Uterus (tissue), 2 donors: Measurements from ENCODE around the gene NAGLU.

ENCODE experiments used
- POLR2A ChIP-seq, 2 donors: fragments of 450-650 bp; IDR thresholded peaks; one replicate each; pipeline ENCODE4 v1.6.1; 2016; ENCODE audit warnings: antibody characterized with exemption in 2 of 2, mild to moderate bottlenecking in 1 of 2, moderate library complexity in 1 of 2
- TF ChIP-seq, protein P1 (sequence below), 4 experiments: fragments of 200-600 bp in 2 of 4; fragments of 450-650 bp in 2 of 4; sonication (generic) in 2 of 4; IDR thresholded peaks; one replicate each; pipeline ENCODE4 v1.5.1; 2016 to 2019; ENCODE audit warnings: antibody characterized with exemption in 4 of 4, mild to moderate bottlenecking in 2 of 4, moderate library complexity in 1 of 4

DNA sequence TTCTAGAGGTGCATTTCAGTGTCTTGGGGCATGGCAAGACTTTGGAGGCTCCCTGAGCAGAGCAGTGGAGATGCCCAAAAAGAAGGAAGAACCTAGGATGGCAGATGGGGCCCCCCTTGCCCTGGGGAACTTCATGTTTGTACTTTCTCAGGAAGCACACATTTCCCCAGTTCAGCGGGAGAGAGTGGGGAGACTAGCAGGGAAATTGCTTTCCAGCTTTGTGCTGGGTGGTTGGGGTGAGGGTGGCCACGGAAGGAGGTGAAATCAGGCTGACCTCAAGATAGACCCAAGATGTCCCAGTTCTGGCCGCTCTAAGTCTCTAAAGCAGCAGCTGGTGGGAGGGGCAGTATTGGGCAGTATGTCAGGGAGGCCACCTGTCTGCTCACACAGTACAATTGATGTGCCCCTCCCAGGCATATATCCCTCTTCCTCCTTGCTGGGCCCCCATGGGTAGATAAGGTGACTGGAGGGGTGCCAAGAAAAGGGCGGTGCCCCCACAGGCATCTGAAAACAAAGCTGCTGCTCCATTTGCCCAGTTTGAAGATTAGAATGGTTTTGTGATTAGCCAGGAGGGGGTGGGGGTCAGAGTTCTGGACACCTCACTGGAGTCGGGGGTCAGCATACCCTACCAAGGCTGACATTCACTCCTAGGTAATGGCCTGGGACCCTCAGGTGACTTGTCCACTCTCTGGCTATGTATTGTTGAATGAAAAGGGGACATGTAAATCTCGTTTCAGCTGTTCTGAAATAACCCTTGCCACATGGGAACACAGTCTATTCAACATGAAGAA lies 17.1 kb upstream of the NAGLU start:
- TF ChIP-seq, protein P1, sequence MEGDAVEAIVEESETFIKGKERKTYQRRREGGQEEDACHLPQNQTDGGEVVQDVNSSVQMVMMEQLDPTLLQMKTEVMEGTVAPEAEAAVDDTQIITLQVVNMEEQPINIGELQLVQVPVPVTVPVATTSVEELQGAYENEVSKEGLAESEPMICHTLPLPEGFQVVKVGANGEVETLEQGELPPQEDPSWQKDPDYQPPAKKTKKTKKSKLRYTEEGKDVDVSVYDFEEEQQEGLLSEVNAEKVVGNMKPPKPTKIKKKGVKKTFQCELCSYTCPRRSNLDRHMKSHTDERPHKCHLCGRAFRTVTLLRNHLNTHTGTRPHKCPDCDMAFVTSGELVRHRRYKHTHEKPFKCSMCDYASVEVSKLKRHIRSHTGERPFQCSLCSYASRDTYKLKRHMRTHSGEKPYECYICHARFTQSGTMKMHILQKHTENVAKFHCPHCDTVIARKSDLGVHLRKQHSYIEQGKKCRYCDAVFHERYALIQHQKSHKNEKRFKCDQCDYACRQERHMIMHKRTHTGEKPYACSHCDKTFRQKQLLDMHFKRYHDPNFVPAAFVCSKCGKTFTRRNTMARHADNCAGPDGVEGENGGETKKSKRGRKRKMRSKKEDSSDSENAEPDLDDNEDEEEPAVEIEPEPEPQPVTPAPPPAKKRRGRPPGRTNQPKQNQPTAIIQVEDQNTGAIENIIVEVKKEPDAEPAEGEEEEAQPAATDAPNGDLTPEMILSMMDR (IDR thresholded peaks at IDR 0.05) = no peak
- TF ChIP-seq POLR2A (IDR thresholded peaks at IDR 0.05) = no peak
